ENCODE data around the gene PIK3C3.

- TF ChIP-seq MAX (IDR thresholded peaks at IDR 0.05) (no peak), EZH2 (IDR thresholded peaks at IDR 0.05; ENCODE audit: low read depth, low read length, severe bottlenecking) (no peak), JUND (IDR thresholded peaks at IDR 0.05; ENCODE audit: low read length) (no peak), CTCF (IDR thresholded peaks at IDR 0.05; ENCODE audit: control extremely low read depth in 1 of 3, insufficient read depth in 1 of 3, low read depth in 1 of 3, low read length in 3 of 3) (no peak), POLR2A (IDR thresholded peaks at IDR 0.05; ENCODE audit: control extremely low read depth in 1 of 2, low read depth in 2 of 2, low read length in 2 of 2) (no peak), KDM1A (IDR thresholded peaks at IDR 0.05; ENCODE audit: borderline replicate concordance, low read length) (no peak), USF2 (IDR thresholded peaks at IDR 0.05; ENCODE audit: low read length) (no peak), YY1 (IDR thresholded peaks at IDR 0.05; ENCODE audit: low read depth, low read length) (no peak)
These were observed 83.9 kb downstream of the PIK3C3 start for GRCh38 chr18:42038936-42039335.
